ENCODE data around the gene ITPR3. TPM values are rescaled to one million over a fixed set of nuclear protein-coding genes. Genes with fewer than 3 reads are reported as not detected.

ITPR3 gene
- total RNA-seq, 4 donors from 2014 or later = 174 to 206 (median 199) TPM

DNA sequence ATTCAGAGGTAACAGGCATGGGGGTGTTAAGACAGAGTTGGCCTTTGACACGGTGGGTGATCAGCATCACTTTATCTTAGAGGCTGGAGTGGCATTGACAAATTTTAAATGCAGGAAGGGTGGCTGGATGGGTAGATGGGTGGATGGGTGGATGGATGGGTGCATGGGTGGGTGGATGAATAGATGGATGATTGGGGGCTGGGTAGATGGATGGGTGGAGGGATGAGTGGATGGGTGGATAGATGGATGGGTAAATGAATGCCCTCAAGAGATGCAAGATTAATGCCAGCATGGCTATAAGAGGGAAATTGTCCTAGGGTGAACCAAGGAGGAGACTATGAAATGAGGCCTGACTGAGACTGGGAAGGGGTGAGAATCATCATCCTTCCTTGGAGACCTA is 18.4 kb downstream of the ITPR3 start:
- Histone ChIP-seq H3K36me3 (no peaks in the 10 kb centered on the region), H3K4me1 (peaks cover 37% of the 10 kb centered on the region), H3K4me3 (no peak overlapping the region), H3K9me3 (no peaks in the 10 kb centered on the region), H3K27me3 (no peaks in the 10 kb centered on the region), H3K27ac (no peak overlapping the region)
- DNase-seq (ENCODE audit: low spot score in 2 of 2) = no peak
- WGBS = 91% methylated on average over 1 of the region's 1 CpG
- TF ChIP-seq, protein P1, sequence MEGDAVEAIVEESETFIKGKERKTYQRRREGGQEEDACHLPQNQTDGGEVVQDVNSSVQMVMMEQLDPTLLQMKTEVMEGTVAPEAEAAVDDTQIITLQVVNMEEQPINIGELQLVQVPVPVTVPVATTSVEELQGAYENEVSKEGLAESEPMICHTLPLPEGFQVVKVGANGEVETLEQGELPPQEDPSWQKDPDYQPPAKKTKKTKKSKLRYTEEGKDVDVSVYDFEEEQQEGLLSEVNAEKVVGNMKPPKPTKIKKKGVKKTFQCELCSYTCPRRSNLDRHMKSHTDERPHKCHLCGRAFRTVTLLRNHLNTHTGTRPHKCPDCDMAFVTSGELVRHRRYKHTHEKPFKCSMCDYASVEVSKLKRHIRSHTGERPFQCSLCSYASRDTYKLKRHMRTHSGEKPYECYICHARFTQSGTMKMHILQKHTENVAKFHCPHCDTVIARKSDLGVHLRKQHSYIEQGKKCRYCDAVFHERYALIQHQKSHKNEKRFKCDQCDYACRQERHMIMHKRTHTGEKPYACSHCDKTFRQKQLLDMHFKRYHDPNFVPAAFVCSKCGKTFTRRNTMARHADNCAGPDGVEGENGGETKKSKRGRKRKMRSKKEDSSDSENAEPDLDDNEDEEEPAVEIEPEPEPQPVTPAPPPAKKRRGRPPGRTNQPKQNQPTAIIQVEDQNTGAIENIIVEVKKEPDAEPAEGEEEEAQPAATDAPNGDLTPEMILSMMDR (IDR thresholded peaks at IDR 0.05) = no peak
- TF ChIP-seq POLR2A (IDR thresholded peaks at IDR 0.05) = no peak
- no peak for TF ChIP-seq POLR2AphosphoS5 (IDR thresholded peaks at IDR 0.05)
- no peak for TF ChIP-seq EP300 (IDR thresholded peaks at IDR 0.05)

GRCh38 chr6:33640361-33640760 is 19.2 kb downstream of the ITPR3 start:
- DNase-seq (ENCODE audit: low spot score in 2 of 2) = no peak
- H3K27me3 ChIP-seq = no peaks in the 10 kb centered on the region
- no peak overlapping the region for H3K4me3 ChIP-seq
- H3K27ac ChIP-seq = no peak overlapping the region
- H3K36me3 ChIP-seq = no peaks in the 10 kb centered on the region
- peaks cover 33% of the 10 kb centered on the region for H3K4me1 ChIP-seq
- H3K9me3 ChIP-seq = no peaks in the 10 kb centered on the region
- 71% methylated on average over 10 of the region's 13 CpGs for WGBS
- no peak for TF ChIP-seq POLR2A (IDR thresholded peaks at IDR 0.05)
- TF ChIP-seq EP300 (IDR thresholded peaks at IDR 0.05) = no peak
- TF ChIP-seq POLR2AphosphoS5 (IDR thresholded peaks at IDR 0.05) = no peak
- TF ChIP-seq, protein P1 (IDR thresholded peaks at IDR 0.05) = no peak

GRCh38 chr6:33641144-33641543 is 20.0 kb downstream of the ITPR3 start:
- Histone ChIP-seq H3K4me1 (peaks cover 33% of the 10 kb centered on the region), H3K27me3 (no peaks in the 10 kb centered on the region), H3K9me3 (no peaks in the 10 kb centered on the region), H3K4me3 (no peak overlapping the region), H3K36me3 (no peaks in the 10 kb centered on the region), H3K27ac (no peak overlapping the region)
- no peak for DNase-seq (ENCODE audit: low spot score in 2 of 2)
- WGBS = 64% methylated on average over 10 of the region's 15 CpGs
- TF ChIP-seq, protein P1 (IDR thresholded peaks at IDR 0.05) = no peak
- TF ChIP-seq EP300 (IDR thresholded peaks at IDR 0.05) (no peak), POLR2A (IDR thresholded peaks at IDR 0.05) (no peak), POLR2AphosphoS5 (IDR thresholded peaks at IDR 0.05) (no peak)

DNA sequence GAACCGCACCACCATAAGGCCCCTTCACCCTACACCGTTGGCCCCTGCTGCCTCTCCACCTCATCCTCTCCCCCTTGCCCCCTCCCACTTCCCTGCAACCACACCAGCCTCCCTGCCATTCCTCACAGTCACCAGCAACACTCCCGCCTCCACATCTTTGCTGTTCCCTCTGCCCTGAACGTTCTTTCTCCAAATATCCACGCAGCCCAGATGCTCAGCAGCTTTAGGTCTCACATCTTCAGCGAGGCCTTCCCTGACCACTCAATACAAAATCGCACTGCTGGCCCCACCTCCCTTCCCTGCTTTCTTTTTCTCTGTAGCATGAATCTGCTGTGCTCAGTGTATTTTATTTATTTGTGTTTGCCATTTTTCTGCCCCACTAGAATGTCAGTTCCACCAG is 20.5 kb downstream of the ITPR3 start:
- H3K4me3 ChIP-seq = no peak overlapping the region
- H3K9me3 ChIP-seq = no peaks in the 10 kb centered on the region
- 61% methylated on average over 7 of the region's 7 CpGs for WGBS
- H3K36me3 ChIP-seq = no peaks in the 10 kb centered on the region
- H3K27ac ChIP-seq = no peak overlapping the region
- no peak for TF ChIP-seq POLR2A (IDR thresholded peaks at IDR 0.05)
- TF ChIP-seq, protein P1 (IDR thresholded peaks at IDR 0.05) = no peak
- TF ChIP-seq POLR2AphosphoS5 (IDR thresholded peaks at IDR 0.05) = no peak
- no peak for TF ChIP-seq EP300 (IDR thresholded peaks at IDR 0.05)
- DNase-seq (ENCODE audit: low spot score in 2 of 2) = no peak
- H3K27me3 ChIP-seq = no peaks in the 10 kb centered on the region
- peaks cover 33% of the 10 kb centered on the region for H3K4me1 ChIP-seq

DNA sequence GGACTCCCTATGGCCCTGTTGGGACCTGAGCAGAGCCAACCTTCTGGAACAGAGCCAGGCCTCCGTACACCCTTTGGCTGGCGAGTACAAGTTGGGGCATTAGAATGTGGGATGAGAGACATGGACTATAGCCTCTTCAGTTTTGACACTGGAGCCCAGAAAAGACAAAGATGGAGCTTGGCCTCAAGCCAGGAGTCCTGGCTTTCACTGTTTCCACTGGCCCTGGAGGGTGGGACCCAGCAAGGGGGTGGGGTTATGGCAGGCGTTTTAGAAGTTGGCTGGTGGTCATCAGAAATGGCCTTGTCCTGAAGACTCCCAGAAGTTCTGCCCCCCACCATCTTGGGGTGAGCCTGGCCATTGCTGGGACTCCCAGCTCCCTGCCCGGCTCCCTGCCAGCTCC is 21.8 kb downstream of the ITPR3 start:
- no peaks in the 10 kb centered on the region for H3K27me3 ChIP-seq
- H3K9me3 ChIP-seq = no peaks in the 10 kb centered on the region
- no peak for DNase-seq (ENCODE audit: low spot score in 2 of 2)
- WGBS = 32% methylated on average over 3 of the region's 4 CpGs
- H3K4me1 ChIP-seq = peaks cover 33% of the 10 kb centered on the region
- peaks cover 8% of the 10 kb centered on the region for H3K36me3 ChIP-seq
- no peak for TF ChIP-seq EP300 (IDR thresholded peaks at IDR 0.05)
- TF ChIP-seq, protein P1 (IDR thresholded peaks at IDR 0.05) = no peak
- TF ChIP-seq POLR2A (IDR thresholded peaks at IDR 0.05) = no peak
- no peak for TF ChIP-seq POLR2AphosphoS5 (IDR thresholded peaks at IDR 0.05)
- no peak overlapping the region for H3K4me3 ChIP-seq
- H3K27ac ChIP-seq = no peak overlapping the region

Data from suprapubic skin (tissue), 4 donors.